Colonic mucosa (tissue), 4 donors: ENCODE data around the gene CYP2W1. TPM values are rescaled to one million over a fixed set of nuclear protein-coding genes. Genes with fewer than 3 reads are reported as not detected.
A peak's percentile ranks its signal among the peaks of the same experiment; 100 is the strongest.

Experiments used
- DNase-seq: peaks from one replicate; pipeline ENCODE4 v3.0.0-alpha.2; 2020
- H3K27ac ChIP-seq: fragments of 200-600 bp; one replicate; pipeline ENCODE4 v1.8.0; 2021
- H3K27me3 ChIP-seq: fragments of 200-600 bp; one replicate; pipeline ENCODE4 v1.8.0; 2021
- H3K36me3 ChIP-seq: fragments of 200-600 bp; one replicate; pipeline ENCODE4 v1.8.0; 2021
- H3K4me1 ChIP-seq: fragments of 200-600 bp; one replicate; pipeline ENCODE4 v1.8.0; 2021; ENCODE audit warnings: mild to moderate bottlenecking
- H3K4me3 ChIP-seq: fragments of 200-600 bp; one replicate; pipeline ENCODE4 v1.8.0; 2021
- H3K9ac ChIP-seq, 2 donors: one replicate each; pipeline ENCODE4 v1.7.0; 2013; ENCODE audit warnings: control low read depth in 2 of 2, low read depth in 2 of 2, low read length in 2 of 2
- H3K9me3 ChIP-seq: fragments of 200-600 bp; one replicate; pipeline ENCODE4 v1.8.0; 2021
- CTCF ChIP-seq: fragments of 200-600 bp; IDR thresholded peaks from one replicate; pipeline ENCODE4 v1.8.0; 2022; ENCODE audit warnings: antibody characterized with exemption, mild to moderate bottlenecking
- intact Hi-C: fragments of 100-400 bp; cut with DNase I; formaldehyde crosslinking; loops from one replicate; pipeline ENCODE4 v1.14.1; 2022
- total RNA-seq, 2 donors: library from RNA; stranded (reverse); fragmentation: NEBNext Ultra II Directional in 1 of 2; extraction: Animal tissue kit (Norgen Biotek cat#: 25700) in 1 of 2; gene quantifications; one replicate each; pipeline ENCODE4 v1.2.1, GENCODE V29; 2021
- donor health status: healthy.
- donor health status: DM: no; HTN: no; CAD: no.
- donor health status: DM: no; HTN: no; CAD: no.

CYP2W1 gene
- total RNA-seq, 2 donors from 2014 or later = 2.7 to 4.5 TPM

- peak overlapping the region; percentile 96 for H3K27ac ChIP-seq
- peak overlapping the region; percentile 16 to 82 for H3K9ac ChIP-seq
- H3K4me1 ChIP-seq = peaks cover 20% of the 10 kb centered on the region
Measured at GRCh38 chr7:978049-978346, 5.0 kb upstream of the CYP2W1 start.

GRCh38 chr7:978416-979091 is 4.4 kb upstream of the CYP2W1 start:
- no peak for DNase-seq
- H3K4me1 ChIP-seq = peaks cover 19% of the 10 kb centered on the region

More at GRCh38 chr7:978049-978346, 5.0 kb upstream of the CYP2W1 start:
- Histone ChIP-seq H3K4me3 (no peak overlapping the region), H3K9me3 (no peaks in the 10 kb centered on the region), H3K36me3 (no peaks in the 10 kb centered on the region), H3K27me3 (no peaks in the 10 kb centered on the region)
- no peak for DNase-seq
- TF ChIP-seq CTCF = no peak
- intact Hi-C loops = no loop called here

GRCh38 chr7:979151-979550 is 3.8 kb upstream of the CYP2W1 start:
- Histone ChIP-seq H3K4me1 (peaks cover 13% of the 10 kb centered on the region), H3K9ac (peak overlapping the region in 1 of 2 donors; percentile 82), H3K4me3 (no peak overlapping the region), H3K9me3 (no peaks in the 10 kb centered on the region), H3K27me3 (no peaks in the 10 kb centered on the region), H3K36me3 (no peaks in the 10 kb centered on the region), H3K27ac (no peak overlapping the region)
- no peak for TF ChIP-seq CTCF
- intact Hi-C loops = no loop called here
- no peak for DNase-seq

More at GRCh38 chr7:978416-979091, 4.4 kb upstream of the CYP2W1 start:
- no peak for TF ChIP-seq CTCF
- H3K27me3 ChIP-seq = no peaks in the 10 kb centered on the region
- no peak overlapping the region for H3K4me3 ChIP-seq
- H3K9me3 ChIP-seq = no peaks in the 10 kb centered on the region
- intact Hi-C loops = no loop called here
- H3K27ac ChIP-seq = peak overlapping the region; percentile 96
- H3K36me3 ChIP-seq = no peaks in the 10 kb centered on the region
- peak overlapping the region in 1 of 2 donors; percentile 82 for H3K9ac ChIP-seq

GRCh38 chr7:979886-980571 is 3.0 kb upstream of the CYP2W1 start:
- intact Hi-C loops = no loop called here
- no peak for TF ChIP-seq CTCF
- H3K9me3 ChIP-seq = no peaks in the 10 kb centered on the region
- H3K27ac ChIP-seq = no peak overlapping the region
- H3K4me1 ChIP-seq = peaks cover 13% of the 10 kb centered on the region
- H3K36me3 ChIP-seq = no peaks in the 10 kb centered on the region
- no peak for DNase-seq
- H3K4me3 ChIP-seq = no peak overlapping the region
- no peak overlapping the region for H3K9ac ChIP-seq
- no peaks in the 10 kb centered on the region for H3K27me3 ChIP-seq

- H3K27ac ChIP-seq = no peak overlapping the region
- intact Hi-C loops = no loop called here
- TF ChIP-seq CTCF = no peak
- peaks cover 5% of the 10 kb centered on the region for H3K4me1 ChIP-seq
- no peaks in the 10 kb centered on the region for H3K27me3 ChIP-seq
- H3K9me3 ChIP-seq = no peaks in the 10 kb centered on the region
- H3K9ac ChIP-seq = peak overlapping the region in 1 of 2 donors; percentile 61
- H3K36me3 ChIP-seq = no peaks in the 10 kb centered on the region
- no peak overlapping the region for H3K4me3 ChIP-seq
- DNase-seq = peak; percentile 54
Measured at GRCh38 chr7:981793-982510, 1.0 kb upstream of the CYP2W1 start.
